ENCODE data around the gene ADAMTS14.

ADAMTS14 gene

GRCh38 chr10:70774810-70775678, 102.7 kb downstream of the ADAMTS14 start:
- DNase-seq, result no peak

GRCh38 chr10:70775679-70776454, 103.6 kb downstream of the ADAMTS14 start:
- no peak for DNase-seq

- DNase-seq, result no peak
These were observed 104.2 kb downstream of the ADAMTS14 start for GRCh38 chr10:70776455-70777005.

- DNase-seq, result no peak
These were observed 105.0 kb downstream of the ADAMTS14 start for GRCh38 chr10:70777063-70777875.

- DNase-seq, result no peak
These were observed 106.1 kb downstream of the ADAMTS14 start for GRCh38 chr10:70778267-70778924.

GRCh38 chr10:70779088-70779487, 106.8 kb downstream of the ADAMTS14 start:
- no peak for DNase-seq

- no peak for DNase-seq
These were observed 107.4 kb downstream of the ADAMTS14 start for GRCh38 chr10:70779511-70780369.

- DNase-seq, result no peak
These were observed 108.1 kb downstream of the ADAMTS14 start for GRCh38 chr10:70780370-70780760.

GRCh38 chr10:70780772-70781171, 108.5 kb downstream of the ADAMTS14 start:
- DNase-seq, result no peak

- DNase-seq, result no peak
These were observed 109.2 kb downstream of the ADAMTS14 start for GRCh38 chr10:70781461-70782051.

- no peak for DNase-seq
These were observed 109.9 kb downstream of the ADAMTS14 start for GRCh38 chr10:70782086-70782745.

GRCh38 chr10:70782746-70783680, 110.7 kb downstream of the ADAMTS14 start:
- DNase-seq, result no peak

- DNase-seq, result no peak
These were observed 111.7 kb downstream of the ADAMTS14 start for GRCh38 chr10:70784016-70784415.

GRCh38 chr10:70784471-70784870, 112.2 kb downstream of the ADAMTS14 start:
- DNase-seq, result no peak

- no peak for DNase-seq
These were observed 112.9 kb downstream of the ADAMTS14 start, which contains the start of gene TBATA for GRCh38 chr10:70785190-70785589. TBATA (minus strand) TSS chr10:70785377; CDS start chr10:70783379, 1,998 bp downstream.

- no peak for DNase-seq
These were observed 114.6 kb downstream of the ADAMTS14 start for GRCh38 chr10:70786799-70787415.

- no peak for DNase-seq
These were observed 119.2 kb downstream of the ADAMTS14 start for GRCh38 chr10:70791386-70792039.

GRCh38 chr10:70795613-70796012, 123.3 kb downstream of the ADAMTS14 start:
- DNase-seq, result no peak
